ENCODE measurements around the gene AQR. TPM values are rescaled to one million over a fixed set of nuclear protein-coding genes. Genes with fewer than 3 reads are reported as not detected.

The AQR gene
- total RNA-seq, 2 donors from 2014 or later: 12.5 to 14.5 TPM

GRCh38 chr15:35003928-35004327 is 34.4 kb upstream of the AQR start:
- Histone ChIP-seq H3K4me3 (no peak overlapping the region), H3K9me3 (no peaks in the 10 kb centered on the region), H3K27me3 (no peaks in the 10 kb centered on the region), H3K27ac (peak overlapping the region in 1 of 2 donors; percentile 56), H3K36me3 (no peaks in the 10 kb centered on the region), H3K4me1 (peaks cover 0 to 4% of the 10 kb centered on the region in 2 donors)
- TF ChIP-seq CTCF (IDR thresholded peaks at IDR 0.05): no peak
- no peak for DNase-seq (ENCODE audit: low spot score)

GRCh38 chr15:35000511-35000910 is 31.0 kb upstream of the AQR start:
- no peak for TF ChIP-seq CTCF (IDR thresholded peaks at IDR 0.05)
- DNase-seq (ENCODE audit: low spot score): no peak

GRCh38 chr15:34999906-35000305 is 30.4 kb upstream of the AQR start:
- TF ChIP-seq CTCF (IDR thresholded peaks at IDR 0.05): no peak
- no peak for DNase-seq (ENCODE audit: low spot score)
- Histone ChIP-seq H3K4me1 (peaks cover 0 to 4% of the 10 kb centered on the region in 2 donors), H3K9me3 (no peaks in the 10 kb centered on the region), H3K4me3 (no peak overlapping the region), H3K27ac (no peak overlapping the region), H3K36me3 (no peaks in the 10 kb centered on the region), H3K27me3 (no peaks in the 10 kb centered on the region)

More at GRCh38 chr15:35000511-35000910, 31.0 kb upstream of the AQR start:
- Histone ChIP-seq H3K9me3 (no peaks in the 10 kb centered on the region), H3K4me3 (no peak overlapping the region), H3K4me1 (peaks cover 0 to 4% of the 10 kb centered on the region in 2 donors), H3K36me3 (no peaks in the 10 kb centered on the region), H3K27me3 (no peaks in the 10 kb centered on the region), H3K27ac (no peak overlapping the region)

GRCh38 chr15:34994925-34995324 is 25.4 kb upstream of the AQR start:
- Histone ChIP-seq H3K4me3 (no peak overlapping the region), H3K27ac (no peak overlapping the region), H3K27me3 (no peaks in the 10 kb centered on the region), H3K9me3 (no peaks in the 10 kb centered on the region), H3K4me1 (no peaks in the 10 kb centered on the region), H3K36me3 (no peaks in the 10 kb centered on the region)
- no peak for TF ChIP-seq CTCF (IDR thresholded peaks at IDR 0.05)
- DNase-seq (ENCODE audit: low spot score): no peak

GRCh38 chr15:34993877-34994276 is 24.3 kb upstream of the AQR start:
- H3K27me3 ChIP-seq: no peaks in the 10 kb centered on the region
- H3K27ac ChIP-seq: no peak overlapping the region
- no peak overlapping the region for H3K4me3 ChIP-seq
- TF ChIP-seq CTCF (IDR thresholded peaks at IDR 0.05): no peak
- peaks cover 0 to 6% of the 10 kb centered on the region in 2 donors for H3K4me1 ChIP-seq
- no peak for DNase-seq (ENCODE audit: low spot score)
- H3K9me3 ChIP-seq: no peaks in the 10 kb centered on the region
- no peaks in the 10 kb centered on the region for H3K36me3 ChIP-seq

- H3K36me3 ChIP-seq: no peaks in the 10 kb centered on the region
- no peak overlapping the region for H3K4me3 ChIP-seq
- no peak for DNase-seq (ENCODE audit: low spot score)
- no peaks in the 10 kb centered on the region for H3K9me3 ChIP-seq
- no peak overlapping the region for H3K27ac ChIP-seq
- no peaks in the 10 kb centered on the region for H3K27me3 ChIP-seq
- no peak for TF ChIP-seq CTCF (IDR thresholded peaks at IDR 0.05)
- H3K4me1 ChIP-seq: peaks cover 0 to 7% of the 10 kb centered on the region in 2 donors
Observed at GRCh38 chr15:34993412-34993811, 23.9 kb upstream of the AQR start.
